ENCODE measurements around the gene JSRP1.

DNA sequence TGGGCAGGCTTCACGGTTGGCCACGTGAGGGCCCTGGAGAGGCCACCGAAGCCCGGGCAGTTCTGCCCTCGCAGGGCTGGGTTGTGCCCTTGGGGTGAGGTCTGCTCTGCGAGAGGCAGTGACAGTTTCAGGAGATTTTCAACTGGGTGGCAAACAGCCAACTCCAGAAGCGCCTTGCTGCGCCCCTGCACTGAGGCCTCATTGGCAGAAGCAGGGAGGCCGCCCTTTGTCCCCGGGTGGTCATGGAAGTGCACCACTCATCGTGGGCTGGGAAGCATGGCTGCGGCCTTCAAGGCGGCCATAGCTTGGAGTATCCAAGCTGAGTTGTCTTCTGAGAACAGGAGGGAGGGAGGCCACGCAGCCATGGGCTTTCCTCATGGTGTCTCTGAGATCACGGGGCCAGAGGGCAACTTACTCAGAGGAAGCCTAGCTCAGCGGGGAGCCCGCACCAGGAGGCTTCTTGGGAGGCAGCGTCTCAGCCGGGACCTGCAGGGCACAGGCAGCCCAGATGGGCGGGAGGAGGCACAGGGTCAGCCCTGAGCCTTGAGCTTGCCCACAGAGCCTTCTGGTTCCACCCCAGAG, 34.9 kb downstream of the JSRP1 start:
- TF ChIP-seq ZNF274 (IDR thresholded peaks at IDR 0.05; ENCODE audit: low read depth, low read length) (no peak), SUZ12 (IDR thresholded peaks at IDR 0.05; ENCODE audit: extremely low read depth, insufficient read depth, insufficient read length) (no peak), YY1 (IDR thresholded peaks at IDR 0.05; ENCODE audit: insufficient read depth, insufficient read length) (no peak)
